Panc1 (cell line): ENCODE results near the gene CIITA. TPM values are rescaled to one million over a fixed set of nuclear protein-coding genes. Genes with fewer than 3 reads are reported as not detected.

Source experiments
- ATAC-seq: fragments of 200-7000 bp; cut with Tn5 transposase; 2 replicates; pipeline ENCODE4 v1.9.1; 2020; ENCODE audit warnings: mild to moderate bottlenecking, moderate library complexity
- BruUV-seq: library from RNA; stranded (reverse); fragments of 400-500 nt; replicated peaks from 2 replicates; lab custom pipeline; 2021; lab: Mats Ljungman, UMichigan
- CTCF ChIA-PET: fragments of 300-600 bp; sonication (Branson Sonifier 250); formaldehyde crosslinking; loops from one replicate; lab custom pipeline; 2022; ENCODE audit warnings: antibody characterized with exemption; lab: Charles Lee
- POLR2A ChIA-PET: fragments of 300-600 bp; sonication (Branson Sonifier 250); formaldehyde crosslinking; loops from one replicate; lab custom pipeline; 2022; ENCODE audit warnings: antibody characterized with exemption; lab: Charles Lee
- DNase-seq: peaks from one replicate; pipeline ENCODE4 v3.0.0-alpha.2; 2010; ENCODE audit warnings: low read depth, low spot score
- H3K27ac ChIP-seq: 2 replicates; pipeline ENCODE4 v1.5.1; 2011; ENCODE audit warnings: mild to moderate bottlenecking, low read length, inconsistent platforms
- H3K27me3 ChIP-seq: fragments of 200-500 bp; sonication (Bioruptor generic); 2 replicates; pipeline ENCODE4 v1.6.0; 2014; ENCODE audit warnings: low read length, inconsistent platforms; ENCODE audit not compliant: control insufficient read depth, insufficient read depth
- H3K36me3 ChIP-seq: fragments of 200-500 bp; sonication (Bioruptor generic); 2 replicates; pipeline ENCODE4 v1.5.1; 2014; ENCODE audit warnings: inconsistent platforms, mild to moderate bottlenecking, low read length, moderate library complexity; ENCODE audit not compliant: control insufficient read depth, insufficient read depth
- H3K4me1 ChIP-seq: 2 replicates; pipeline ENCODE4 v1.5.1; 2011; ENCODE audit warnings: inconsistent platforms, mild to moderate bottlenecking, low read length, moderate library complexity; ENCODE audit not compliant: control insufficient read depth, insufficient read depth
- H3K4me3 ChIP-seq, 2 experiments: 2 replicates each; pipeline ENCODE4 v1.5.1; 2011 to 2012; ENCODE audit warnings: low read depth in 2 of 2, low read length in 2 of 2, mild to moderate bottlenecking in 2 of 2, inconsistent platforms in 1 of 2, moderate library complexity in 1 of 2
- H3K9me3 ChIP-seq: fragments of 200-500 bp; sonication (Bioruptor generic); 2 replicates; pipeline ENCODE4 v1.5.1; 2014; ENCODE audit warnings: low read depth, mild to moderate bottlenecking, inconsistent platforms, low read length, moderate library complexity; ENCODE audit not compliant: control insufficient read depth, insufficient read depth
- POLR2AphosphoS5 ChIP-seq: IDR thresholded peaks from 2 replicates; pipeline ENCODE4 v1.6.1; 2012; ENCODE audit warnings: mild to moderate bottlenecking, low read depth, low read length, moderate library complexity
- SIN3A ChIP-seq: IDR thresholded peaks from 2 replicates; pipeline ENCODE4 v1.6.1; 2012; ENCODE audit warnings: low read depth, mild to moderate bottlenecking, low read length, moderate library complexity, borderline replicate concordance; ENCODE audit not compliant: insufficient read depth
- TCF7L2 ChIP-seq: IDR thresholded peaks from 2 replicates; pipeline ENCODE4 v1.6.1; 2011; ENCODE audit warnings: mild to moderate bottlenecking, low read depth, low read length, inconsistent platforms
- in situ Hi-C: cut with HindIII; loops from 2 replicates; pipeline ENCODE4 v1.10.0; 2016; ENCODE audit warnings: low sequenced_read_pairs, low pct_unique_long_range_greater_than_20kb
- intact Hi-C: fragments of 100-400 bp; cut with micrococcal nuclease; formaldehyde crosslinking; loops from one replicate; pipeline ENCODE4 v1.10.0; 2022; ENCODE audit not compliant: unreplicated experiment
- total RNA-seq: library from RNA; stranded (reverse); gene quantifications from one replicate; pipeline ENCODE4 v1.2.1, GENCODE V29; 2021; ENCODE audit not compliant: unreplicated experiment
- TF ChIP-seq, protein P1 (sequence below), 2 experiments: IDR thresholded peaks; 2 replicates each; pipeline ENCODE4 v1.6.1; 2011 to 2012; ENCODE audit warnings: low read depth in 2 of 2, control low read depth in 1 of 2, low read length in 1 of 2, mild to moderate bottlenecking in 1 of 2, moderate library complexity in 1 of 2; ENCODE audit not compliant: insufficient read depth in 1 of 2
- TF ChIP-seq, protein P2 (sequence below): fragments of 450-650 bp; IDR thresholded peaks from 2 replicates; pipeline ENCODE4 v1.5.1; 2017; ENCODE audit warnings: mild to moderate bottlenecking

CIITA gene
- total RNA-seq, 1 experiment from 2014 or later: 0.41 TPM

DNA sequence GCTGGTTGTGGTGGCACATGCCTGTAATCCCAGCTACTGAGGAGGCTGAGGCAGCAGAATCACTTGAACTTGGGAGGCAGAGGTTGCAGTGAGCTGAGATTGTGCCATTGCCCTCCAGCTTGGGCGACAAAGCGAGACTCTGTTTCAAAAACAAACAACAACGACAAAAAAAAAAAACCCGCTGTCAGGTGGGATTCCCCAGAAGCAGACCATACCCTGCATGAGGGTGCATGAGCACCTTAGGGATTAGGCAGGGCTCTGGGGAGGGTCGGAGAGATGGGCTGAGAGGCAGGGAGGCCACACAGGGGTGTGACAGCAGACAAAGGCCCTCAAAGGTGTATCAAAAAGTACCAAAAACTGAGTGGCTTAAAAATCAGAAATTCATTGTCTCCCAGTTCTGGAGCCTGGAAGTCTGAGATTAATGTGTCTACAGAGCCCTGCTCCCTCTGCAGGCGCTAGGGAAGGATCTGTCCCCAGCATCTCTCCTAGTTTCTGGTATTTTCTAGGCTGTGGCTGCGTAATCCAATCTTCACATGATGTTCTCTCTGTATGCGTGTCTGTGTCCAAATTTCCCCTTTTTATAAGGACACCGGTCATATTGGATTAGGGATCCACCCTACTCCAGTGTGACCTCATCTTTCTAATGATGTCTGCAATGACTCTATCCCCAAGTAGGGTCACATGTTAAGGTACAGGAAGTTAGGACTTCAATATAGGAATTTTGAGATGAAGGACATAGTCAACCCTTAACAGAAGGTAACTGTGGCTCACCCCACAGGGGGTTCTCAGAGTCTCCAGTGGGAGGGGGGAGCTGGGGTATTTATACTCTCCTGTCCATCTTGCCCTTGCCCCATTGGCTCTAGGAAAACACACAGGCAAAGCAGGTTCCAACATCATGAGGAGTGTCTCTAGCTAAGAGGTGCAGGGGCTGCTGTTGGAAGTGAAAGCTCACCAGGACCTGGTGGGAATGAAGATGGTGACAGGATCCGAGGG is 44.8 kb upstream of the CIITA start:
- Histone ChIP-seq H3K27ac (no peak overlapping the region), H3K4me1 (peaks cover 15% of the 10 kb centered on the region), H3K4me3 (no peak overlapping the region), H3K36me3 (no peaks in the 10 kb centered on the region), H3K27me3 (no peaks in the 10 kb centered on the region), H3K9me3 (no peaks in the 10 kb centered on the region)
- intact Hi-C loops (no loop called here), in situ Hi-C loops (no loop called here)
- ChIA-PET POLR2A (interaction anchor here (0.6 kb wide), 2 partner anchors 42 to 98 kb away, joined by 3 to 9 read pairs; no protein-coding TSS in a partner anchor), CTCF (no interaction called here)
- no peak for DNase-seq
- no TSS peak for BruUV-seq
- no peak for TF ChIP-seq POLR2AphosphoS5
- TF ChIP-seq, protein P1, sequence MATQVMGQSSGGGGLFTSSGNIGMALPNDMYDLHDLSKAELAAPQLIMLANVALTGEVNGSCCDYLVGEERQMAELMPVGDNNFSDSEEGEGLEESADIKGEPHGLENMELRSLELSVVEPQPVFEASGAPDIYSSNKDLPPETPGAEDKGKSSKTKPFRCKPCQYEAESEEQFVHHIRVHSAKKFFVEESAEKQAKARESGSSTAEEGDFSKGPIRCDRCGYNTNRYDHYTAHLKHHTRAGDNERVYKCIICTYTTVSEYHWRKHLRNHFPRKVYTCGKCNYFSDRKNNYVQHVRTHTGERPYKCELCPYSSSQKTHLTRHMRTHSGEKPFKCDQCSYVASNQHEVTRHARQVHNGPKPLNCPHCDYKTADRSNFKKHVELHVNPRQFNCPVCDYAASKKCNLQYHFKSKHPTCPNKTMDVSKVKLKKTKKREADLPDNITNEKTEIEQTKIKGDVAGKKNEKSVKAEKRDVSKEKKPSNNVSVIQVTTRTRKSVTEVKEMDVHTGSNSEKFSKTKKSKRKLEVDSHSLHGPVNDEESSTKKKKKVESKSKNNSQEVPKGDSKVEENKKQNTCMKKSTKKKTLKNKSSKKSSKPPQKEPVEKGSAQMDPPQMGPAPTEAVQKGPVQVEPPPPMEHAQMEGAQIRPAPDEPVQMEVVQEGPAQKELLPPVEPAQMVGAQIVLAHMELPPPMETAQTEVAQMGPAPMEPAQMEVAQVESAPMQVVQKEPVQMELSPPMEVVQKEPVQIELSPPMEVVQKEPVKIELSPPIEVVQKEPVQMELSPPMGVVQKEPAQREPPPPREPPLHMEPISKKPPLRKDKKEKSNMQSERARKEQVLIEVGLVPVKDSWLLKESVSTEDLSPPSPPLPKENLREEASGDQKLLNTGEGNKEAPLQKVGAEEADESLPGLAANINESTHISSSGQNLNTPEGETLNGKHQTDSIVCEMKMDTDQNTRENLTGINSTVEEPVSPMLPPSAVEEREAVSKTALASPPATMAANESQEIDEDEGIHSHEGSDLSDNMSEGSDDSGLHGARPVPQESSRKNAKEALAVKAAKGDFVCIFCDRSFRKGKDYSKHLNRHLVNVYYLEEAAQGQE (IDR thresholded peaks at IDR 0.05; ENCODE audit: insufficient read depth in 1 of 2, low read depth in 2 of 2, low read length in 1 of 2): no peak
- no peak for TF ChIP-seq SIN3A
- TF ChIP-seq, protein P2, sequence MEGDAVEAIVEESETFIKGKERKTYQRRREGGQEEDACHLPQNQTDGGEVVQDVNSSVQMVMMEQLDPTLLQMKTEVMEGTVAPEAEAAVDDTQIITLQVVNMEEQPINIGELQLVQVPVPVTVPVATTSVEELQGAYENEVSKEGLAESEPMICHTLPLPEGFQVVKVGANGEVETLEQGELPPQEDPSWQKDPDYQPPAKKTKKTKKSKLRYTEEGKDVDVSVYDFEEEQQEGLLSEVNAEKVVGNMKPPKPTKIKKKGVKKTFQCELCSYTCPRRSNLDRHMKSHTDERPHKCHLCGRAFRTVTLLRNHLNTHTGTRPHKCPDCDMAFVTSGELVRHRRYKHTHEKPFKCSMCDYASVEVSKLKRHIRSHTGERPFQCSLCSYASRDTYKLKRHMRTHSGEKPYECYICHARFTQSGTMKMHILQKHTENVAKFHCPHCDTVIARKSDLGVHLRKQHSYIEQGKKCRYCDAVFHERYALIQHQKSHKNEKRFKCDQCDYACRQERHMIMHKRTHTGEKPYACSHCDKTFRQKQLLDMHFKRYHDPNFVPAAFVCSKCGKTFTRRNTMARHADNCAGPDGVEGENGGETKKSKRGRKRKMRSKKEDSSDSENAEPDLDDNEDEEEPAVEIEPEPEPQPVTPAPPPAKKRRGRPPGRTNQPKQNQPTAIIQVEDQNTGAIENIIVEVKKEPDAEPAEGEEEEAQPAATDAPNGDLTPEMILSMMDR: no peak
- no peak for TF ChIP-seq TCF7L2
- ATAC-seq: no peak

DNA sequence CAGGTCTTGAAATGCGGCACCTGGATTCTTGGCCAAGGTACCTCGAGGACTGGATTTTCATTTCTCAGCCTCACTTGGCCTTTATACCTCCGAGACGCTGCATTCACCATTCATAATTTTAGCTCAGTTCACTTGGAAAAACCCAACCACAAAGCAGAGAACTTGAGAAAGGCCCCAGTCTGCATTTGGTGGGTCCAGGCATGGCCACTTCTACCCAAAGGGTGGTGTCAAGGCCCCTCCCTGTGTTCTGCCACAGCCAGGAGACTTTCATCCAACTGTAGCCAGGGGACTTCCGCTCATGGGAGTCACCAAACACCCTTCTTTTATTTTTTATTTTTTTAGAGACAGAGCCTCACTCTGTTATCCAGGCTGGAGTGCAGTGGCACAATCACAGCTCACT is 43.7 kb upstream of the CIITA start:
- CTCF ChIA-PET: no interaction called here
- Histone ChIP-seq H3K27ac (no peak overlapping the region), H3K27me3 (no peaks in the 10 kb centered on the region), H3K4me1 (peaks cover 13% of the 10 kb centered on the region), H3K36me3 (no peaks in the 10 kb centered on the region), H3K4me3 (no peak overlapping the region), H3K9me3 (no peaks in the 10 kb centered on the region)
- POLR2A ChIA-PET: no interaction called here
- DNase-seq (no peak), ATAC-seq (no peak)
- in situ Hi-C loops: no loop called here
- TF ChIP-seq, protein P1 (IDR thresholded peaks at IDR 0.05; ENCODE audit: insufficient read depth in 1 of 2, low read depth in 2 of 2, low read length in 1 of 2): no peak
- TF ChIP-seq SIN3A (no peak), POLR2AphosphoS5 (no peak), TCF7L2 (no peak)
- TF ChIP-seq, protein P2: no peak
- intact Hi-C loops: no loop called here
- BruUV-seq: no TSS peak
